ENCODE data around the gene HTT.
"Not testable (repeated sequence)": the region's sequence is repeated elsewhere in the genome, so short reads cannot be mapped to it uniquely, and the experiment has no call there.

The HTT gene

DNA sequence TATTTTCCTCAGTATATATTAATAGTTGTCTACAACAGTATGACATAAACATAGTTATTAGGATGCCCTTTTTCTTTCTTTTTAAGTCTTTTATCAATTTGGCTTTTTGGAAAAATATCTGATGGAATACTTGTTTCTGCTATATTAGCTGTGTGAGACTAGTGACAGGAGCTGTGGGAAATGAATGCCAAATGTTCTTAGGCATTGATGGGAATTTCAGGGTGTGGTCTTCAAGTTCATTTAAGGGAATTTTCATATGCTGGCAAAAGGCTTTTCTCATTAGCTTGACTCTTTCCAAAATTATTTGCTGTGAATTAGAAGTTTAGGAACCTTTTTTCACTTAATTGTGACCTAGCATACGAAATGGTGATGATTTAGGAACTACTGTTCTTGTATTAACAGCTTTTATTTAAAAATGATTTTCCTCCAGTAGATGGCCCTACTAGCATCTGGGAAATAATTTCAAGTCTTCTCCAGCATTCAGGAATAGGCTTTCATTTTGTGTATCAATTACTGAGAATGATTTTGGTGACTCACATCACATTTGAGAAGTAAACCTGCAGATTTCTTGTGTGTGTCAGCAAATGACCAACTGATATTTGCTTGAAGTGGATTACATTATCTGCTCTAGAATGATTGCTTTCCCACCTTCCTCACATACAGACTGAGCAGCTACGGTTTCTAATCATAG is 70.9 kb downstream of the HTT start:
- ATAC-seq (no peak), DNase-seq (no peak)
- Mint-ChIP-seq H3K27me3 (no peaks in the 10 kb centered on the region), H3K27ac (no peak overlapping the region), H3K4me3 (no peak overlapping the region), H3K4me1 (no peaks in the 10 kb centered on the region), H3K9me3 (no peaks in the 10 kb centered on the region)

DNA sequence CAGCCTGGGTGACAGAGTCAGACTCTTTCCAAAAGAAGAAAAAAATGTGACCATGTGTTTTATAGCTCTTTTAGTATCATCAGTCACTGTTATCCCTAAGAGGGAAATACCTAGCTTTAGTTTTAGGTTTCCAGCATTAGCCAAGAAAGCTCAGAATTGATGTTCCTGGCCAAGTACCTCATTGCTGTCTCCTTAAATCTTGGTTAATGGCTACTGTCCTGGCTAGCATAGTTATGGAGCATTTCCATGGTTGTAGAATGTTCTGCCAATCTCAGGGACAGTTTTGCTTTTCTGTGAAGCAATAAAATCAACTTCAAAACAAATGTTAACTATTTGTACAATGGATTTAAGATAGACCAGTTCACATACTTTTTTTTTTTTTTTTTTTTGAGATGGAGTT is 74.4 kb downstream of the HTT start:
- no peaks in the 10 kb centered on the region for H3K4me1 Mint-ChIP-seq

DNA sequence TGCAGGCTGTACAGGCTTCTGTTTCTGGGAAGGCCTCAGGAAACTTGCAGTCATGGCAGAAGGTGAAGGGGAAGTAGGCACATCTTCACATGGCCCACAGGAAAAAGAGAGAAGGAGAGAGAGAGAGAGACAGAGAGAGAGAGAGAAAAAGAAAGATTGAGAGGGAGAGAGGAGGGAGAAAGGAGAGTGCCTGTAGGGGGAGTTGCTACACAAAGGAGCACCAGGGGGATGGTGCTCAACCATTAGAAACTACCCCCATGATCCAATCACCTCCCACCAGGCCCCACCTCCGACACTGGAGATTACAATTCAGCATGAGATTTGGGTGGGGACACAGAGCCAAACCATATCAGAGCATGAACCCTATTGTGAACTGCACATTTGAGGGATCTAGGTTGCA is 76.8 kb downstream of the HTT start:
- not testable (repeated sequence) for H3K27me3 Mint-ChIP-seq, ATAC-seq
- H3K27ac Mint-ChIP-seq, result peak overlapping the region in 1 of 2 donors; percentile 95

More for the DNA sequence above, 74.4 kb downstream of the HTT start:
- ATAC-seq, result no peak
- H3K9me3 Mint-ChIP-seq, result no peaks in the 10 kb centered on the region
- H3K27ac Mint-ChIP-seq, result no peak overlapping the region
- H3K4me3 Mint-ChIP-seq, result no peak overlapping the region
- H3K27me3 Mint-ChIP-seq, result no peaks in the 10 kb centered on the region
- DNase-seq, result no peak

DNA sequence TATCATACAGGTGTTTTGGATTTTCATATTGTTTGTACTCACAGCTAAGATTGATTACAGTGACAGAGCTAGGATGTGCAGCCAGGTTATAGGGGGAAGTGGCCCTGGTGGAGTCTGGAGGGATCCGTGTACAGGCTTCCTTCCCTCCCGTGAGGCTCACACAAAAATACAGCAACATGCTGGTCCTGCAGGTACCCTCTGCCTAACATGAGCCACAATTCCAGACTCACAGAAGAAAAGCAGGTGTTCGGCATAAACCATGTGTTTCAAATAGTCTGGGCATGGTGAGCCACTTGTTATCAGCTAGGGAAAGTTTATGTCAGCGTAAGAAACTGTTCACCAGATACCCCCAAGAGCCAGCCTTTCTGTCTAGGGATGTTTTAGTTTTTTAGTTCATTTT is 82.9 kb downstream of the HTT start:
- Mint-ChIP-seq H3K9me3 (peaks cover 8 to 9% of the 10 kb centered on the region in 2 donors), H3K27me3 (no peaks in the 10 kb centered on the region), H3K27ac (no peak overlapping the region), H3K4me3 (no peak overlapping the region), H3K4me1 (no peaks in the 10 kb centered on the region)
- DNase-seq (no peak), ATAC-seq (no peak)

More for the DNA sequence above, 76.8 kb downstream of the HTT start:
- H3K4me1 Mint-ChIP-seq, H3K4me3 Mint-ChIP-seq, H3K9me3 Mint-ChIP-seq, DNase-seq: not testable (repeated sequence)

DNA sequence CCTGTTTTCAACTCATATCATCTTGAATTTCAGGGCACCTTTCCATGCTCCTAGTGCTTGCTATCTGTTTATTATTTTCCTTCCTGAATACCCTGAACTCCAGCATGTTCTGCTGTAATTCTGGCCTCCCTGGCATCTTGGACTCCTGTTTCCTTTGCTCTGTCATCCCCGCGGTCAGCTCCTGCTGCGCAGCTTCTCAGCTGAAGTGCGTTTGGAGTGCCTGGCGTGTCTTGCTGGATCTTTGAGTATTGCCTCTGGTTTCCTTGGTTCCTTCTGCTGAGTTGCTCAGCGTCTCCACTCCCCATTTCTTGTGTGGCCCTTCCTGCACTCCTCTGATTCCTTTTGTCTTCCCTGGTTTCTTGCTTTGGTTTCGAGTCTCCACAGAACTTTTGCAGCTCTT is 84.4 kb downstream of the HTT start:
- DNase-seq (no peak), ATAC-seq (no peak)
- H3K27me3 Mint-ChIP-seq, result no peaks in the 10 kb centered on the region
- peaks cover 15% of the 10 kb centered on the region in 2 donors for H3K9me3 Mint-ChIP-seq
- no peak overlapping the region for H3K4me3 Mint-ChIP-seq
- no peak overlapping the region for H3K27ac Mint-ChIP-seq
- no peaks in the 10 kb centered on the region for H3K4me1 Mint-ChIP-seq

DNA sequence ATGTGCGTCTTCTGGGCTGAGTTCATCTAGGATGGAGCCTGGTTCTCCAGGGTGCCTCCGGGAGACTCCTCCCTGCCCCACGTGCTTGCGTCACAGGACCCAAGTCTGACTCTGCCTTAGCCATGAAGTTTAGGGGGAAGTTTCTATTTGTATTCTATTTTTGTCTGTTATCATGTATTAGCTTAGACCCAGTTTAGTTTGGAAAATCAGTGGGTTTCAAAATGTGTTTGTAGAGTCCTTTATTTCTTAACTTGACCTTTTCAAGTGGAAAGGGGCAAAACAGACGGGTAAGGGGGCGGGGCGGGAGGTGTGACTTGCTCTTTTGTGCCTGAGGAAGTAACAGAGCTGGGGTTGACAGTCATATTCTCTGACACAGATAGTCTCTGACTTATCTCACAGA is 86.0 kb downstream of the HTT start:
- Mint-ChIP-seq H3K4me1 (peaks cover 9% of the 10 kb centered on the region), H3K27ac (no peak overlapping the region), H3K27me3 (no peaks in the 10 kb centered on the region), H3K9me3 (peaks cover 15 to 18% of the 10 kb centered on the region in 2 donors), H3K4me3 (no peak overlapping the region)
- ATAC-seq (no peak), DNase-seq (no peak)

DNA sequence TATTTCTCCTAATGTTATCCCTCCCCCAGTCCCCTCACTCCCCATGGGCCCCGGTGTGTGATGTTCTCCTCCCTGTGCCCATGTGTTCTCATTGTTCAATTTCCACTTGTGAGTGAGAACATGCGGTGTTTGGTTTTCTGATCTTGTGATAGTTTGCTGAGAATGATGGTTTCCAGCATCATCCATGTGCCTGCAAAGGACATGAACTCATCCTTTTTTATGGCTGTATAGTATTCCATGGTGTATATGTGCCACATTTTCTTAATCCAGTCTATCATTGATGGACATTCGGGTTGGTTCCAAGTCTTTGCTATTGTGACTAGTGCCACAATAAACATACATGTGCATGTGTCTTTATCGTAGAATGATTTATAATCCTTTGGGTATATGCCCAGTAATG is 86.6 kb downstream of the HTT start:
- H3K9me3 Mint-ChIP-seq, result peaks cover 15 to 18% of the 10 kb centered on the region in 2 donors
- ATAC-seq, H3K27ac Mint-ChIP-seq, H3K27me3 Mint-ChIP-seq, DNase-seq, H3K4me3 Mint-ChIP-seq: not testable (repeated sequence)
- H3K4me1 Mint-ChIP-seq, result peaks cover 15% of the 10 kb centered on the region

DNA sequence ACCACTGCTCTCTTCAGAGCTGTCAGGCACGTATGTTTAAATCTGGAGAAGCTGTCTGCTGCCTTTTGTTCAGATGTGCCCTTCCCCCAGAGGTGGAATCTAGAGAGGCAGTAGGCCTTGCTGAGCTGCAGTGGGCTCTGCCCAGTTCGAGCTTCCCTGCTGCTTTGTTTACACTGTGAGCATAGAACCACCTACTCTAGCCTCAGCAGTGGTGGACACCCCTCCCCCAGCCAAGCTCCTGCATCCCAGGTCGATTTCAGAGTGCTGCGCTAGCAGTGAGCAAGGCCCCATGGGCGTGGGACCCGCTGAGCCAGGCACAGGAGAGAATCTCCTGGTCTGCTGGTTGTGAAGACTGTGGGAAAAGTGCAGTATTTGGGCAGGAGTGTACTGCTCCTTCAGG is 92.0 kb downstream of the HTT start:
- Mint-ChIP-seq H3K9me3 (peaks cover 18 to 22% of the 10 kb centered on the region in 2 donors), H3K4me1 (peaks cover 31% of the 10 kb centered on the region)

DNA sequence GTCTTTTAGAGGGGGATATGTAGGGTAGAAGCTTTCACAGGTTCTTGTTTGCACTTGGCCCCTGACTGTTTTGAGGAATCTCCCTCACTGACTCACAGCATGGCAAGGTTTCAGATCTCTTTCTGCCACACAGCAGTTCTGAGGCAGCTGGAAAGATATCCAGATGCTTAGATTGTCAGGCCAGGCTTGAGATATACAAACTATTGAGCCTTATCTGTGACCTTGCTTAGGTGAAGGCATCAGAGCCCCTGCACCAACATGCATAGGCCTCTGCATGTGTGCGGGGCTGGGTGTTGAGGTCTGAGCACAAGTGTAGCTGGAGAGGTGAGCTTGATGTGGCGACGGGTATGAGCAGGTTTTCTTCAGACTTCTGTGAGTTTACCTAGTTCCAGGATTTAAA is 93.5 kb downstream of the HTT start:
- Mint-ChIP-seq H3K9me3 (peaks cover 6 to 8% of the 10 kb centered on the region in 2 donors), H3K4me3 (no peak overlapping the region), H3K4me1 (peaks cover 31% of the 10 kb centered on the region), H3K27ac (peak overlapping the region in 1 of 2 donors; percentile 55), H3K27me3 (no peaks in the 10 kb centered on the region)
- ATAC-seq (peak; percentile 69), DNase-seq (no peak)

More for the DNA sequence above, 92.0 kb downstream of the HTT start:
- ATAC-seq, H3K4me3 Mint-ChIP-seq, DNase-seq, H3K27ac Mint-ChIP-seq, H3K27me3 Mint-ChIP-seq: not testable (repeated sequence)

DNA sequence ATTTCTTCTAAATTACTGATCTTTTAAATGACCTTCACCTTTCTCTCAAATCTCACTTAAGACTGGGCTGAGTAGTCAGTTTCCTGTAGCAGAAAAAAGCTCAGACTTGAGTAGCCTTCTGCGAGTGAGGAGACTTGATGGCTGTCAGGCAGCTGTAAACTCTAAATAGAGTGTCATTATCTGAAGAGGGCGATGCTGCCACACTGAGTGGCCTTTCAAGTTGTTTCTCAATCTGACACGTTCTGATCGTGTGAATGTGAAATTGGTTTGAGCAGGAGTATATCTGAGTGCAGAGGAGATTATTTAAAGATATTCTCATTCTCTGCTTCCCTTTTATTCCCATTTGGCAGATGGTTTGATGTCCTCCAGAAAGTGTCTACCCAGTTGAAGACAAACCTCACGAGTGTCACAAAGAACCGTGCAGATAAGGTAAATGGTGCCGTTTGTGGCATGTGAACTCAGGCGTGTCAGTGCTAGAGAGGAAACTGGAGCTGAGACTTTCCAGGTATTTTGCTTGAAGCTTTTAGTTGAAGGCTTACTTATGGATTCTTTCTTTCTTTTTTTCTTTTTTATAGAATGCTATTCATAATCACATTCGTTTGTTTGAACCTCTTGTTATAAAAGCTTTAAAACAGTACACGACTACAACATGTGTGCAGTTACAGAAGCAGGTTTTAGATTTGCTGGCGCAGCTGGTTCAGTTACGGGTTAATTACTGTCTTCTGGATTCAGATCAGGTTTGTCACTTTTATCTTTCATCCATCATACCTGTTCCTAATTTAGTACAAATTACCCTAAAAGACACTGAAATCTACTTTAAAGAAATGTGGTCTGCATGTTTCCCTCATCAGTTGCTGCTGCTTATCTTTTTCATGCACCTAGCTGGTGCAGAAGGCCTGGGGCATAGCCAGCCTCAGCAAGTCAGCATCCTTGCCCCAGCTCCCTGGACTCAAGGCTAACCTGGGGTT is 100.2 kb downstream of the HTT start:
- no peak for DNase-seq
- ATAC-seq, result no peak
- peaks cover 6% of the 10 kb centered on the region for H3K4me1 Mint-ChIP-seq
- H3K4me3 Mint-ChIP-seq, result no peak overlapping the region
- no peak overlapping the region for H3K27ac Mint-ChIP-seq
- H3K27me3 Mint-ChIP-seq, result no peaks in the 10 kb centered on the region
- no peaks in the 10 kb centered on the region for H3K9me3 Mint-ChIP-seq

DNA sequence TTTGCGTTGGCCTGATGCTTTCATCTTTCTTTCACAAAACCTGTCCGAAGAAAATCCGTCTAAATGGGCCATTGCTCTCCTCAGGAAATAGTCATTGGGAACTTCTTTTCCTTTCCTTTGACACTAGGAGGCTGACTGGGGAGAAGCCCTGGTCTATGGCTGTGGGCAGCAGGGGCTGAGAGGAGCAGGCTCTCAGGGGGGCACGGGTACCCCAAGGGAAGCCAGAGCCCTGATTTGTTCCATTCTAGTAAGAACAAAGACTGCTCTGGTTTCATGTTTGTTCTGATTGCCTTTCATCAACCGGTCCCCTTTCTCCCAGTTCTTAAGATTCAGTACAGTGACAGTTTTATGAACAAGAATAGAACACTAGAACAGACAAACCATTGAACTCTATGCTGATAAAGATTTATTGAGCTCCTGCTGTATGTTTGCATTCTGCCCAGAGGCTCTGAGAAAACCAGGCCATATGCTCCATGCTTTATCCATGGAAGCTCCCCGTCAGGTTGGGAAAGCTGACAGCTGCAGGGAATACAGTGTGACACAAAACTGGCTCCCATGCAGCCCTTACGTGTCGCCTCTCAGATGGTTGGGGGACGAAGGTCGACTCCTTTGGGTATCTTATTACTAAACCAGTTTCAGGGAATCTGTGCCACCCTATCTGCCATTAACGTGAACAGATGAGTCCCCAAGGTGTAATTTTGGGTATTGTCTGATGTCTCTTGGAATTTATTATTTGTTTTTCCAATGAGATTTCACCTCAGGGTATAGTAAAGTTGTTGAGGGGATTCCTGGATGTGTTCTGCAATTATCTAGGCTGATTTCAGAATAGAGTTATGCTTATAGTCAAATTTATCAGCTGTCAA is 102.1 kb downstream of the HTT start:
- no peaks in the 10 kb centered on the region for H3K9me3 Mint-ChIP-seq
- no peaks in the 10 kb centered on the region for H3K4me1 Mint-ChIP-seq
- no peak for DNase-seq
- peak overlapping the region in 1 of 2 donors; percentile 40 for H3K27ac Mint-ChIP-seq
- no peaks in the 10 kb centered on the region for H3K27me3 Mint-ChIP-seq
- ATAC-seq, result no peak
- no peak overlapping the region for H3K4me3 Mint-ChIP-seq

DNA sequence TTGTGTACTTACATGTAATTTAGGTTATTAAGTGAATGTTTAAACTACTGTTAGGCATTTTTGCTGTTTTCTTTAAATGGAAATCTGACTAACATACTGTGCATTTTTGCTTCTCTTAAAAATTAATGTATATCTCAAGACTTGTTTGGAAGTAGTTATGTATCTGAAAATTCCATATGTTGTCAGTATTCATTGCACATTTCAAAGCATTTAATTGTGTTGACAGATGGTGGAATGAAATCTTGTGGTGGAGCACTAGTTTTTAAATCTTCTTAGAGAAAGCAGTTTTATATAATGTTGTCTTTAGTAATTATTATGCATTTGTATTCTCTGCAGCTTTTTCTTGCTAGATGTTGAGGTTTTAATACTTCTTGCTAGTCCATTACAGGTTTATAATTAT is 102.9 kb downstream of the HTT start:
- DNase-seq, result no peak
- no peaks in the 10 kb centered on the region for H3K27me3 Mint-ChIP-seq
- no peak overlapping the region for H3K4me3 Mint-ChIP-seq
- H3K4me1 Mint-ChIP-seq, result no peaks in the 10 kb centered on the region
- H3K27ac Mint-ChIP-seq, result no peak overlapping the region
- no peak for ATAC-seq
- no peaks in the 10 kb centered on the region for H3K9me3 Mint-ChIP-seq

DNA sequence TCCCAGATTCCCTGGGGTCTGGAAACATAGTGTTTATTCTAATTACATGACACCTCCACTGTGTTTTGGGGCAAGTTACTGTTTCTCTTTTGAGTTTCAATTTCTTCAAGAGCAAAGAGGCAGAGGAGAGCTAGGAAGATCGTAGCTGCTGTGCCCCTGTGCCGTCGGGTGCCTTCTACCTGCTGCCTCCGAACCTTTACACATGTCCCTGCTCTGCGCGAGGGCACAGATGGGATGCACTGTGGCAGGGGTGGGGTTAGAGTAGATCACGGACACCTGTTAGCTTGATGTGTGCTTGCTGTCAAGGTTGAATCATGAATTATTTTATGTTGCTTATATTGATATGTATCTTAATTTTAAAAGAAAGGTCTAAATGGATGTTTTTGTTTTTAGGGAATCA is 103.4 kb downstream of the HTT start:
- Mint-ChIP-seq H3K9me3 (no peaks in the 10 kb centered on the region), H3K27ac (peak overlapping the region in 1 of 2 donors; percentile 44), H3K27me3 (no peaks in the 10 kb centered on the region), H3K4me1 (peaks cover 3% of the 10 kb centered on the region), H3K4me3 (no peak overlapping the region)
- DNase-seq, result no peak
- ATAC-seq, result no peak

DNA sequence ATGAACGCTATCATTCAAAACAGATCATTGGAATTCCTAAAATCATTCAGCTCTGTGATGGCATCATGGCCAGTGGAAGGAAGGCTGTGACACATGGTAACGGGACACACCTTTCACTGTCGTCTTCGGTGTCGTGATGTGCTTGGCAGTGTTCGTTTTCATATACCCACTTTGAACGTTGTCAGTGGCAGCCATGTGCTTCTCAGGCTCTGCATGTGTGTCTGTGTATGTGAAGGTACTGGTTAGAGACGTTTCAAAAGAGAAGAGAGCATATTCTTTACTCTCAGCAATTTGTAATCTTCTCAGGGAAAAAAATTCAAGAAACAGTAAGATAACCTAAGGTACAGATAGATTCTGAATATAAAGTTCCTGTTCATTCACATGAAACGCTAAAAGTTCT is 103.9 kb downstream of the HTT start:
- Mint-ChIP-seq H3K4me3 (no peak overlapping the region), H3K9me3 (no peaks in the 10 kb centered on the region), H3K27me3 (no peaks in the 10 kb centered on the region), H3K27ac (no peak overlapping the region), H3K4me1 (peaks cover 4% of the 10 kb centered on the region)
- no peak for ATAC-seq
- DNase-seq, result no peak

DNA sequence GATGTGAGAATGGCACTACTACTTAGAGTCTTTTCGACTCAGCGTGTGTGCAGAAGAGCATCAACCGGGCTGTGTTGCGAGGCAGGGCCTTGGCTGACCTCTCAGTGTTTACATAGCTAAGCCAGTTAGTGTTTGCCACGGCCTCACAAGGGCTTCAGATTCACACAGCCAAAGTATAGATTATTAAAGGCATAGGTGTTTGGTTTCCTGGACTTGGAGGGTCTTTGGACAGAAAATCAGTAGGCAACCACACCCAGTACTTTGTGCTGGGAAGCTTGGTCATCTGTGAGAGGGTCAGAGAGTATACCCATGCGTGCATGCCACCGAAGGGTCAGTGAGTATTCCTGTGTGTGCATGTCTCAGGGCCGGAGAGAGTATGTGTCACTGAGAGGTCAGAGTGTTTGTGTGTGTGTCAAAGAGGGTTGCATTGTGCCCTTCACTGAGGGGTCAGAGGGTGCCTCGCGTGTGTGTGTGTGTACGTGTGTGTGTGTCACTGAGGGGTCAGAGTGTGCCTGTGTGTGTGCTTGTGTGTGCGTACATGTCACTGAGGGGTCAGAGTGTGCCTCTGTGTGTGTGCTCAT is 104.7 kb downstream of the HTT start:
- ATAC-seq, result no peak
- Mint-ChIP-seq H3K9me3 (no peaks in the 10 kb centered on the region), H3K27ac (no peak overlapping the region)

More for the DNA sequence above, 104.7 kb downstream of the HTT start:
- Mint-ChIP-seq H3K27me3 (no peaks in the 10 kb centered on the region), H3K4me3 (no peak overlapping the region), H3K4me1 (peaks cover 4% of the 10 kb centered on the region)
- DNase-seq, result no peak

Data from stimulated activated naive CD8-positive, alpha-beta T cell treated with anti-CD3 and anti-CD28 coated beads, Interleukin-15, amount 100 ng/mL, for 72 hours (primary cell).